ENCODE results near the gene CPA1. TPM values are rescaled to one million over a fixed set of nuclear protein-coding genes. Genes with fewer than 3 reads are reported as not detected.

Gene CPA1
- total RNA-seq, 1 experiment from 2014 or later: not detected

- DNase-seq: no peak
- Histone ChIP-seq H3K4me2 (ENCODE audit: insufficient read depth, insufficient read length, low read length) (no peak overlapping the region), H2BK15ac (ENCODE audit: low read depth, low read length) (no peak overlapping the region), H3K18ac (ENCODE audit: insufficient read length, low read depth, low read length) (no peak overlapping the region), H4K5ac (ENCODE audit: insufficient read length, low read depth, low read length) (no peak overlapping the region), H2BK120ac (ENCODE audit: low read depth, low read length, poor library complexity, severe bottlenecking) (no peak overlapping the region), H3K27me3 (ENCODE audit: insufficient read depth, low read length) (no peaks in the 10 kb centered on the region), H3K79me2 (ENCODE audit: insufficient read depth, low read length) (no peaks in the 10 kb centered on the region), H2BK20ac (ENCODE audit: low read depth, low read length, poor library complexity, severe bottlenecking) (no peak overlapping the region), H2AK5ac (ENCODE audit: insufficient read length, low read length) (no peak overlapping the region), H2AFZ (ENCODE audit: low read length) (no peak overlapping the region), H4K20me1 (ENCODE audit: control insufficient read depth, insufficient read depth, insufficient read length) (no peaks in the 10 kb centered on the region), H3K27ac (ENCODE audit: insufficient read length, low read depth, low read length) (no peak overlapping the region), H3K79me1 (ENCODE audit: insufficient read depth, low read depth, low read length, poor library complexity, severe bottlenecking) (no peaks in the 10 kb centered on the region), H4K91ac (ENCODE audit: insufficient read length, low read depth, low read length) (no peak overlapping the region), H3K56ac (ENCODE audit: insufficient read length, low read depth, low read length) (no peak overlapping the region), H3K9ac (ENCODE audit: extremely low read depth, insufficient read length, low read length) (no peak overlapping the region), H4K8ac (replicated peaks; ENCODE audit: insufficient read length, low read depth, low read length) (no peak overlapping the region), H3K23ac (ENCODE audit: insufficient read length, low read depth, low read length) (no peak overlapping the region), H3K14ac (ENCODE audit: insufficient read depth, low read length) (no peak overlapping the region), H3T11ph (ENCODE audit: low read length) (no peak overlapping the region), H3K23me2 (ENCODE audit: insufficient read length, low read depth, low read length, poor library complexity, severe bottlenecking) (no peaks in the 10 kb centered on the region), H3K9me3 (ENCODE audit: control insufficient read depth, low read depth, low read length) (no peaks in the 10 kb centered on the region), H2BK12ac (ENCODE audit: insufficient read length, low read depth, low read length) (no peak overlapping the region), H3K4ac (ENCODE audit: low read depth, low read length) (no peak overlapping the region), H2BK5ac (ENCODE audit: insufficient read length, low read length) (no peak overlapping the region), H3K4me1 (ENCODE audit: insufficient read depth, low read length) (no peaks in the 10 kb centered on the region; the same call in 1 of the 2 replicates)
- peaks cover 15 to 21% of the 10 kb centered on the region in 2 experiments for H3K4me1 Mint-ChIP-seq
- H3K27ac Mint-ChIP-seq: peak overlapping the region in 2 of 3 experiments; percentile 39 to 65; a peak in 2 of 7 replicates
- peaks cover 2% of the 10 kb centered on the region; the same call in 1 of the 2 replicates for H3K27me3 Mint-ChIP-seq (ENCODE audit: low read depth)
- no peak for TF ChIP-seq CTCF (conservative IDR thresholded peaks at IDR 0.05)
- peaks cover 6 to 7% of the 10 kb centered on the region in 2 experiments; a peak in 4 of 5 replicates for H3K9me3 Mint-ChIP-seq
- no CpG with 5 or more reads among the region's 10 CpGs for WGBS (ENCODE audit: extremely low coverage, insufficient read length, low lambda C conversion rate)
- no peak overlapping the region for H3K4me3 Mint-ChIP-seq
- H3K36me3 Mint-ChIP-seq (ENCODE audit: insufficient read depth in 1 of 3, low read depth in 3 of 3): peaks cover 0 to 8% (median 2%) of the 10 kb centered on the region in 3 experiments; a peak in 3 of 7 replicates
Measured at GRCh38 chr7:130362251-130362816, 18.0 kb upstream of the CPA1 start.
